Neural crest cell (in vitro differentiated cells): Measurements from ENCODE around the gene HOXB13. TPM values are rescaled to one million over a fixed set of nuclear protein-coding genes. Genes with fewer than 3 reads are reported as not detected.

Experiments used
- DNase-seq: peaks from one replicate; pipeline ENCODE4 v3.0.0; 2021; ENCODE audit warnings: low read depth, mixed read lengths, low spot score
- H3K27ac Mint-ChIP-seq: one replicate; pipeline ENCODE4 v1.8.0; 2021; ENCODE audit warnings: mild to moderate bottlenecking, mixed read lengths; ENCODE audit not compliant: unreplicated experiment
- H3K27me3 Mint-ChIP-seq: 2 replicates; pipeline ENCODE4 v1.8.0; 2021; ENCODE audit warnings: low read depth, mild to moderate bottlenecking, mixed read lengths
- H3K36me3 Mint-ChIP-seq: 2 replicates; pipeline ENCODE4 v1.8.0; 2021; ENCODE audit warnings: low read depth, mild to moderate bottlenecking, mixed read lengths
- H3K4me1 Mint-ChIP-seq: 2 replicates; pipeline ENCODE4 v1.8.0; 2021; ENCODE audit warnings: mixed read lengths
- H3K4me3 Mint-ChIP-seq: one replicate; pipeline ENCODE4 v1.8.0; 2021; ENCODE audit warnings: mild to moderate bottlenecking, mixed read lengths
- H3K9me3 Mint-ChIP-seq: 2 replicates; pipeline ENCODE4 v1.8.0; 2021; ENCODE audit warnings: mixed read lengths
- CTCF ChIP-seq: fragments of 200-600 bp; sonication (generic); conservative IDR thresholded peaks from 2 replicates; pipeline ENCODE4 v1.5.0; 2021; ENCODE audit warnings: antibody characterized with exemption, mild to moderate bottlenecking
- total RNA-seq: library from RNA; stranded (reverse); gene quantifications from 2 replicates; pipeline ENCODE4 v1.2.1, GENCODE V29; 2021

The HOXB13 gene
- total RNA-seq, 1 donor from 2014 or later = not detected

- no peaks in the 10 kb centered on the region for H3K9me3 Mint-ChIP-seq
- H3K36me3 Mint-ChIP-seq = no peaks in the 10 kb centered on the region
- no peak for DNase-seq
- peaks cover 11% of the 10 kb centered on the region for H3K4me1 Mint-ChIP-seq
- peak overlapping the region; percentile 7 for H3K4me3 Mint-ChIP-seq
- H3K27ac Mint-ChIP-seq = no peak overlapping the region
- H3K27me3 Mint-ChIP-seq = peaks cover 100% of the 10 kb centered on the region
- TF ChIP-seq CTCF = no peak
Measured at GRCh38 chr17:48726916-48727286, 1.6 kb downstream of the HOXB13 start.

- H3K36me3 Mint-ChIP-seq = no peaks in the 10 kb centered on the region
- peaks cover 11% of the 10 kb centered on the region for H3K4me1 Mint-ChIP-seq
- TF ChIP-seq CTCF = no peak
- no peak overlapping the region for H3K4me3 Mint-ChIP-seq
- H3K27me3 Mint-ChIP-seq = peaks cover 100% of the 10 kb centered on the region
- no peak for DNase-seq
- H3K9me3 Mint-ChIP-seq = no peaks in the 10 kb centered on the region
- H3K27ac Mint-ChIP-seq = no peak overlapping the region
Measured at GRCh38 chr17:48726114-48726915, 2.2 kb downstream of the HOXB13 start.

GRCh38 chr17:48725288-48726064 lies 3.1 kb downstream of the HOXB13 start:
- no peak overlapping the region for H3K4me3 Mint-ChIP-seq
- TF ChIP-seq CTCF = no peak
- H3K36me3 Mint-ChIP-seq = no peaks in the 10 kb centered on the region
- DNase-seq = no peak
- peaks cover 11% of the 10 kb centered on the region for H3K4me1 Mint-ChIP-seq
- H3K9me3 Mint-ChIP-seq = no peaks in the 10 kb centered on the region
- H3K27ac Mint-ChIP-seq = no peak overlapping the region
- peaks cover 100% of the 10 kb centered on the region for H3K27me3 Mint-ChIP-seq

GRCh38 chr17:48725004-48725287 lies 3.6 kb downstream of the HOXB13 start:
- Mint-ChIP-seq H3K27ac (no peak overlapping the region), H3K4me1 (peaks cover 14% of the 10 kb centered on the region), H3K27me3 (peaks cover 100% of the 10 kb centered on the region), H3K4me3 (no peak overlapping the region), H3K36me3 (no peaks in the 10 kb centered on the region), H3K9me3 (no peaks in the 10 kb centered on the region)
- TF ChIP-seq CTCF = no peak
- DNase-seq = no peak

GRCh38 chr17:48724251-48725003 lies 4.1 kb downstream of the HOXB13 start:
- peak overlapping the region; percentile 69 for H3K4me3 Mint-ChIP-seq
- peaks cover 14% of the 10 kb centered on the region for H3K4me1 Mint-ChIP-seq
- H3K36me3 Mint-ChIP-seq = no peaks in the 10 kb centered on the region
- no peaks in the 10 kb centered on the region for H3K9me3 Mint-ChIP-seq
- peaks cover 100% of the 10 kb centered on the region for H3K27me3 Mint-ChIP-seq
- peak; percentile 79 for TF ChIP-seq CTCF
- H3K27ac Mint-ChIP-seq = no peak overlapping the region
- peak; percentile 85 for DNase-seq
